HCT116 (cell line): ENCODE results near the gene SND1. TPM values are rescaled to one million over a fixed set of nuclear protein-coding genes. Genes with fewer than 3 reads are reported as not detected.

Experiments
- ATAC-seq: fragments of 200-7000 bp; cut with Tn5 transposase; 2 replicates; pipeline ENCODE4 v1.9.1; 2020; ENCODE audit warnings: mild to moderate bottlenecking, moderate library complexity
- BruUV-seq: library from RNA; stranded (reverse); fragments of 400-500 nt; replicated peaks from 2 replicates; lab custom pipeline; 2021; lab: Mats Ljungman, UMichigan
- CTCF ChIA-PET: fragments of 300-600 bp; sonication (Branson Sonifier 250); formaldehyde crosslinking; loops from one replicate; lab custom pipeline; 2021; ENCODE audit warnings: antibody characterized with exemption; lab: Charles Lee
- POLR2A ChIA-PET: fragments of 300-600, 350-600 bp; sonication (Branson Sonifier 250); formaldehyde crosslinking; loops from one replicate; lab custom pipeline; 2021; ENCODE audit warnings: antibody characterized with exemption; lab: Charles Lee
- RAD21 ChIA-PET, 2 experiments: fragments of 300-600 bp; sonication (Branson Sonifier 250); formaldehyde crosslinking; loops; one replicate each; lab custom pipeline; 2023; ENCODE audit warnings: low total read pairs in 2 of 2; ENCODE audit not compliant: uncharacterized antibody in 2 of 2, unreplicated experiment in 2 of 2, low non-redundant PET in 1 of 2; lab: Charles Lee
- DNase-seq: peaks from one replicate; pipeline ENCODE4 v3.0.0-alpha.2; 2010; ENCODE audit warnings: low read depth, low spot score
- H2AFZ ChIP-seq: fragments of 200-600 bp; shearing (Covaris generic), sonication (generic); 2 replicates; pipeline ENCODE4 v1.6.1; 2017; ENCODE audit warnings: low read depth, mixed run types, mixed read lengths, antibody characterized with exemption, low read length; ENCODE audit not compliant: poor library complexity, severe bottlenecking
- H3K27ac ChIP-seq: 2 replicates; pipeline ENCODE4 v1.5.1; 2012; ENCODE audit warnings: low read depth, low read length
- H3K27me3 ChIP-seq: fragments of 200-600 bp; sonication (generic); 2 replicates; pipeline ENCODE4 v1.6.1; 2016; ENCODE audit warnings: mixed run types, low read length, mixed read lengths; ENCODE audit not compliant: insufficient read depth
- H3K36me3 ChIP-seq, 2 experiments: fragments of 200-500 bp in 1 of 2; fragments of 200-600 bp in 1 of 2; sonication (Bioruptor generic) in 1 of 2; sonication (generic) in 1 of 2; 2 replicates each; pipeline versions ENCODE4 v1.5.1 to v1.6.1; 2014 to 2016; ENCODE audit warnings: low read length in 2 of 2, inconsistent platforms in 1 of 2, mixed read lengths in 1 of 2, mixed run types in 1 of 2; ENCODE audit not compliant: insufficient read depth in 2 of 2, control insufficient read depth in 1 of 2
- H3K4me1 ChIP-seq, 2 experiments: fragments of 200-600 bp in 1 of 2; sonication (generic) in 1 of 2; 2 replicates each; pipeline versions ENCODE4 v1.5.1 to v1.6.1; 2012 to 2017; ENCODE audit warnings: low read length in 2 of 2, inconsistent platforms in 1 of 2, mild to moderate bottlenecking in 1 of 2, mixed read lengths in 1 of 2, mixed run types in 1 of 2, moderate library complexity in 1 of 2; ENCODE audit not compliant: insufficient read depth in 2 of 2, control insufficient read depth in 1 of 2
- H3K4me2 ChIP-seq: fragments of 200-600 bp; sonication (generic); 2 replicates; pipeline ENCODE4 v1.6.1; 2017; ENCODE audit warnings: mixed run types, low read length, mixed read lengths
- H3K4me3 ChIP-seq, 2 experiments: fragments of 200-600 bp in 1 of 2; sonication (generic) in 1 of 2; replicated peaks in 1 of 2; 2 replicates each; pipeline ENCODE4 v1.5.1; 2011 to 2016; ENCODE audit warnings: low read length in 2 of 2, control low read depth in 1 of 2, low read depth in 1 of 2, mild to moderate bottlenecking in 1 of 2, mixed read lengths in 1 of 2, mixed run types in 1 of 2
- H3K79me2 ChIP-seq: fragments of 200-600 bp; sonication (generic); 2 replicates; pipeline ENCODE4 v1.6.1; 2017; ENCODE audit warnings: mild to moderate bottlenecking, mixed run types, low read length, moderate library complexity, mixed read lengths; ENCODE audit not compliant: insufficient read depth
- H3K9ac ChIP-seq: fragments of 200-600 bp; sonication (generic); 2 replicates; pipeline ENCODE4 v1.6.1; 2016; ENCODE audit warnings: low read length, mixed read lengths
- H3K9me2 ChIP-seq: fragments of 200-600 bp; sonication (generic), shearing (Covaris generic); 2 replicates; pipeline ENCODE4 v1.6.1; 2017; ENCODE audit warnings: mixed run types, mild to moderate bottlenecking, moderate library complexity; ENCODE audit not compliant: insufficient read depth
- H3K9me3 ChIP-seq, 2 experiments: fragments of 200-500 bp in 1 of 2; fragments of 200-600 bp in 1 of 2; sonication (Bioruptor generic) in 1 of 2; sonication (generic) in 1 of 2; 2 replicates each; pipeline ENCODE4 v1.6.1; 2014 to 2017; ENCODE audit warnings: low read length in 2 of 2, mixed read lengths in 2 of 2, inconsistent platforms in 1 of 2, low read depth in 1 of 2, mild to moderate bottlenecking in 1 of 2, mixed run types in 1 of 2, moderate library complexity in 1 of 2; ENCODE audit not compliant: control insufficient read depth in 1 of 2, insufficient read depth in 1 of 2
- H4K20me1 ChIP-seq: fragments of 200-600 bp; sonication (generic), shearing (Covaris generic); 2 replicates; pipeline ENCODE4 v1.6.1; 2017; ENCODE audit warnings: mixed run types, mild to moderate bottlenecking, moderate library complexity; ENCODE audit not compliant: insufficient read depth
- FOSL1 ChIP-seq: IDR thresholded peaks from 2 replicates; pipeline ENCODE4 v1.6.1; 2012; ENCODE audit warnings: low read depth
- RAD21 ChIP-seq: IDR thresholded peaks from 2 replicates; pipeline ENCODE4 v1.6.1; 2012; ENCODE audit warnings: low read depth, mild to moderate bottlenecking
- SIN3A ChIP-seq: IDR thresholded peaks from 2 replicates; pipeline ENCODE4 v1.6.1; 2012; ENCODE audit warnings: low read depth
- ZNF274 ChIP-seq: fragments of 200-500 bp; sonication (Bioruptor generic); IDR thresholded peaks from 2 replicates; pipeline ENCODE4 v1.6.1; 2014; ENCODE audit warnings: mild to moderate bottlenecking, low read depth, low read length, inconsistent platforms
- intact Hi-C: fragments of 100-400 bp; cut with micrococcal nuclease; formaldehyde crosslinking; loops from 2 replicates; pipeline ENCODE4 v1.10.0; 2022
- total RNA-seq: library from RNA; stranded (reverse); gene quantifications from one replicate; pipeline ENCODE4 v1.2.1, GENCODE V29; 2021; ENCODE audit not compliant: unreplicated experiment
- TF ChIP-seq, protein P1 (sequence below): IDR thresholded peaks from 2 replicates; pipeline ENCODE4 v1.6.1; 2012
- TF ChIP-seq, protein P2 (sequence below): IDR thresholded peaks from 2 replicates; pipeline ENCODE4 v1.6.1; 2012
- TF ChIP-seq, protein P3 (sequence below), 3 experiments: fragments of 200-600 bp in 1 of 3; sonication (generic) in 1 of 3; IDR thresholded peaks in 2 of 3; conservative IDR thresholded peaks in 1 of 3; 2 replicates each; pipeline ENCODE4 v1.5.1; 2012 to 2017; ENCODE audit warnings: low read depth in 2 of 3, low read length in 2 of 3, antibody characterized with exemption in 1 of 3, borderline replicate concordance in 1 of 3, control low read depth in 1 of 3, mild to moderate bottlenecking in 1 of 3, mixed read lengths in 1 of 3, mixed run types in 1 of 3, moderate library complexity in 1 of 3; ENCODE audit not compliant: insufficient read depth in 1 of 3

SND1 gene
- total RNA-seq, 1 experiment from 2014 or later: 169 TPM

DNA sequence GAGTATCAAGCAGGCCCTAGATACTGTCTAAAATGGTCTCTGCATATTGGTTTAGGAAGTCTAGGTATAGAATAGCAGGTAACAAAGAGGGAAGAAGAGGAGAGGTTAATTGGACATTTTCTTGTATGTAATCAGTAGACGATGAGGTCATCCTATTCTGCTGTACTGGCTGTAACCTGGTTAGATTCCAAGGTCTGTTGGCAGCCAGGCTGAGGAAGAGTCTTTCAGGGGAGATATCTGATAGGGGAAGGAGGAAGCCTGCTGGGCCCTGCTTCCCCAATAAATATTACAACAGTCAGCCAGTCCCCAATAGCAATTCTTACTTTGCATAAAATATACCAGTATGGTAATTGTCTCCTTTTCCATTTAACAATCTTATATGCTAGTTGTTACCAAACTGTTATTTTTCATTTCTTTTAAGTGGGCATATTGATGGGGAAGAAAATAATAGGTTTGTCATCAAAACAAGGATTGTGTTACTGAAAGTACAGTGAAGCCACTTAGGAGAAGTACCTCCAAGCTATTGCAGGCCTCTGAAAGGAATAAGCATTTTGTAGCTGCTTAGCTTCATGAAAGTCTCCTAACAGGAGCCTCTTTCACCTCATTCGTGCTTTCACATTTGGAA lies 192.8 kb downstream of the SND1 start:
- no peak overlapping the region for H2AFZ ChIP-seq
- no peak for DNase-seq
- ATAC-seq: no peak
- H3K4me1 ChIP-seq: no peaks in the 10 kb centered on the region
- H3K27ac ChIP-seq: no peak overlapping the region
- CTCF ChIA-PET: no interaction called here
- POLR2A ChIA-PET: no interaction called here
- RAD21 ChIA-PET: no interaction called here
- no peaks in the 10 kb centered on the region for H3K9me2 ChIP-seq
- BruUV-seq: no TSS peak
- intact Hi-C loops: no loop called here
- H3K36me3 ChIP-seq: no peaks in the 10 kb centered on the region; a peak in 1 of 4 replicates
- no peak overlapping the region for H3K9ac ChIP-seq
- 0 out of 2 replicates have a peak, but pooled peaks cover 3% of the 10 kb centered on the region for H4K20me1 ChIP-seq
- no peak for TF ChIP-seq RAD21
- no peak for TF ChIP-seq SIN3A
- TF ChIP-seq ZNF274: no peak
- TF ChIP-seq, protein P1, sequence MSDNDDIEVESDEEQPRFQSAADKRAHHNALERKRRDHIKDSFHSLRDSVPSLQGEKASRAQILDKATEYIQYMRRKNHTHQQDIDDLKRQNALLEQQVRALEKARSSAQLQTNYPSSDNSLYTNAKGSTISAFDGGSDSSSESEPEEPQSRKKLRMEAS: no peak
- TF ChIP-seq FOSL1: no peak
- TF ChIP-seq, protein P2, sequence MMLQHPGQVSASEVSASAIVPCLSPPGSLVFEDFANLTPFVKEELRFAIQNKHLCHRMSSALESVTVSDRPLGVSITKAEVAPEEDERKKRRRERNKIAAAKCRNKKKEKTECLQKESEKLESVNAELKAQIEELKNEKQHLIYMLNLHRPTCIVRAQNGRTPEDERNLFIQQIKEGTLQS: no peak
- TF ChIP-seq, protein P3, sequence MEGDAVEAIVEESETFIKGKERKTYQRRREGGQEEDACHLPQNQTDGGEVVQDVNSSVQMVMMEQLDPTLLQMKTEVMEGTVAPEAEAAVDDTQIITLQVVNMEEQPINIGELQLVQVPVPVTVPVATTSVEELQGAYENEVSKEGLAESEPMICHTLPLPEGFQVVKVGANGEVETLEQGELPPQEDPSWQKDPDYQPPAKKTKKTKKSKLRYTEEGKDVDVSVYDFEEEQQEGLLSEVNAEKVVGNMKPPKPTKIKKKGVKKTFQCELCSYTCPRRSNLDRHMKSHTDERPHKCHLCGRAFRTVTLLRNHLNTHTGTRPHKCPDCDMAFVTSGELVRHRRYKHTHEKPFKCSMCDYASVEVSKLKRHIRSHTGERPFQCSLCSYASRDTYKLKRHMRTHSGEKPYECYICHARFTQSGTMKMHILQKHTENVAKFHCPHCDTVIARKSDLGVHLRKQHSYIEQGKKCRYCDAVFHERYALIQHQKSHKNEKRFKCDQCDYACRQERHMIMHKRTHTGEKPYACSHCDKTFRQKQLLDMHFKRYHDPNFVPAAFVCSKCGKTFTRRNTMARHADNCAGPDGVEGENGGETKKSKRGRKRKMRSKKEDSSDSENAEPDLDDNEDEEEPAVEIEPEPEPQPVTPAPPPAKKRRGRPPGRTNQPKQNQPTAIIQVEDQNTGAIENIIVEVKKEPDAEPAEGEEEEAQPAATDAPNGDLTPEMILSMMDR (IDR thresholded peaks at IDR 0.05 in 2 of 3, conservative IDR thresholded peaks at IDR 0.05 in 1 of 3; ENCODE audit: borderline replicate concordance in 1 of 3, insufficient read depth in 1 of 3, low read depth in 2 of 3, low read length in 2 of 3): no peak
- H3K9me3 ChIP-seq: no peaks in the 10 kb centered on the region
- no peaks in the 10 kb centered on the region for H3K27me3 ChIP-seq
- no peak overlapping the region for H3K4me2 ChIP-seq
- no peak overlapping the region for H3K4me3 ChIP-seq
- peaks cover 28% of the 10 kb centered on the region for H3K79me2 ChIP-seq
